ENCODE measurements around the gene TSPYL1. TPM values are rescaled to one million over a fixed set of nuclear protein-coding genes. Genes with fewer than 3 reads are reported as not detected.

TSPYL1 gene
- total RNA-seq, 1 experiment from 2014 or later: 73.1 TPM

- ChIA-PET CTCF (interaction anchor here (0.6 kb wide), 1 partner anchor 202 kb away, joined by 4 read pairs; no protein-coding TSS in a partner anchor), POLR2A (ENCODE audit: unreplicated experiment) (interaction anchor here (0.9 kb wide), 1 partner anchor 16 kb away, joined by 8 read pairs; no protein-coding TSS in a partner anchor)
- TF ChIP-seq EZH2 (IDR thresholded peaks at IDR 0.05; ENCODE audit: low read depth): no peak
- TF ChIP-seq, protein P1, sequence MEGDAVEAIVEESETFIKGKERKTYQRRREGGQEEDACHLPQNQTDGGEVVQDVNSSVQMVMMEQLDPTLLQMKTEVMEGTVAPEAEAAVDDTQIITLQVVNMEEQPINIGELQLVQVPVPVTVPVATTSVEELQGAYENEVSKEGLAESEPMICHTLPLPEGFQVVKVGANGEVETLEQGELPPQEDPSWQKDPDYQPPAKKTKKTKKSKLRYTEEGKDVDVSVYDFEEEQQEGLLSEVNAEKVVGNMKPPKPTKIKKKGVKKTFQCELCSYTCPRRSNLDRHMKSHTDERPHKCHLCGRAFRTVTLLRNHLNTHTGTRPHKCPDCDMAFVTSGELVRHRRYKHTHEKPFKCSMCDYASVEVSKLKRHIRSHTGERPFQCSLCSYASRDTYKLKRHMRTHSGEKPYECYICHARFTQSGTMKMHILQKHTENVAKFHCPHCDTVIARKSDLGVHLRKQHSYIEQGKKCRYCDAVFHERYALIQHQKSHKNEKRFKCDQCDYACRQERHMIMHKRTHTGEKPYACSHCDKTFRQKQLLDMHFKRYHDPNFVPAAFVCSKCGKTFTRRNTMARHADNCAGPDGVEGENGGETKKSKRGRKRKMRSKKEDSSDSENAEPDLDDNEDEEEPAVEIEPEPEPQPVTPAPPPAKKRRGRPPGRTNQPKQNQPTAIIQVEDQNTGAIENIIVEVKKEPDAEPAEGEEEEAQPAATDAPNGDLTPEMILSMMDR (conservative IDR thresholded peaks at IDR 0.05): no peak
- H3K36me3 ChIP-seq (ENCODE audit: low read depth): 0 out of 2 replicates have a peak, but pooled peaks cover 4% of the 10 kb centered on the region
- peaks cover 39% of the 10 kb centered on the region for H3K4me1 ChIP-seq (replicated peaks; ENCODE audit: insufficient read depth)
- H3F3A ChIP-seq (ENCODE audit: insufficient read depth, low read depth): no peaks in the 10 kb centered on the region
- BruUV-seq (replicated peaks): no TSS peak
- no peak for DNase-seq
- no peaks in the 10 kb centered on the region for H3K27me3 ChIP-seq (ENCODE audit: insufficient read depth, low read depth)
- no peak overlapping the region for H3K27ac ChIP-seq
- no peaks in the 10 kb centered on the region for H3K9me3 ChIP-seq (ENCODE audit: insufficient read depth, low read depth)
- no peaks in the 10 kb centered on the region for H3K9me2 ChIP-seq (ENCODE audit: insufficient read depth)
- intact Hi-C loops (cut with micrococcal nuclease; ENCODE audit: unreplicated experiment): no loop called here
- H2AFZ ChIP-seq: no peak overlapping the region
- peak overlapping the region; percentile 82; the same call in 1 of the 2 replicates for H3K4me3 ChIP-seq
- H3K4me2 ChIP-seq: peak overlapping the region; percentile 94
- H4K20me1 ChIP-seq (ENCODE audit: insufficient read depth): no peaks in the 10 kb centered on the region
- peaks cover 41% of the 10 kb centered on the region for H3K79me2 ChIP-seq (ENCODE audit: low read depth)
Observed at GRCh38 chr6:116255246-116255800, 24.4 kb downstream of the TSPYL1 start.

- CTCF ChIA-PET: interaction anchor here (0.6 kb wide), 1 partner anchor 202 kb away, joined by 4 read pairs; no protein-coding TSS in a partner anchor
- H3K4me3 ChIP-seq: peak overlapping the region; percentile 82
- H3K9me2 ChIP-seq (ENCODE audit: insufficient read depth): no peaks in the 10 kb centered on the region
- TF ChIP-seq EZH2 (IDR thresholded peaks at IDR 0.05; ENCODE audit: low read depth): no peak
- TF ChIP-seq, protein P1 (conservative IDR thresholded peaks at IDR 0.05): no peak
- peaks cover 45% of the 10 kb centered on the region for H3K4me1 ChIP-seq (replicated peaks; ENCODE audit: insufficient read depth)
- H2AFZ ChIP-seq: peak overlapping the region; percentile 97
- no peaks in the 10 kb centered on the region for H3K27me3 ChIP-seq (ENCODE audit: insufficient read depth, low read depth)
- H3K9me3 ChIP-seq (ENCODE audit: insufficient read depth, low read depth): no peaks in the 10 kb centered on the region
- peaks cover 41% of the 10 kb centered on the region for H3K79me2 ChIP-seq (ENCODE audit: low read depth)
- H3K4me2 ChIP-seq: peak overlapping the region; percentile 94
- BruUV-seq (replicated peaks): TSS peak; percentile 74
- intact Hi-C loops (cut with micrococcal nuclease; ENCODE audit: unreplicated experiment): loop anchor here (1.0 kb wide), 1 partner anchor 25 kb away; the partner anchor contains the start of gene TSPYL1
- no peak for DNase-seq
- POLR2A ChIA-PET (ENCODE audit: unreplicated experiment): interaction anchor here (0.6 to 0.9 kb wide), 3 partner anchors 11 to 136 kb away, joined by 3 to 8 read pairs (median 5); no protein-coding TSS in a partner anchor
- H3K36me3 ChIP-seq (ENCODE audit: low read depth): 0 out of 2 replicates have a peak, but pooled peaks cover 4% of the 10 kb centered on the region
- no peaks in the 10 kb centered on the region for H3F3A ChIP-seq (ENCODE audit: insufficient read depth, low read depth)
- peak overlapping the region; percentile 77 for H3K27ac ChIP-seq
- H4K20me1 ChIP-seq (ENCODE audit: insufficient read depth): no peaks in the 10 kb centered on the region
Observed at GRCh38 chr6:116254297-116255056, 25.3 kb downstream of the TSPYL1 start.

DNA sequence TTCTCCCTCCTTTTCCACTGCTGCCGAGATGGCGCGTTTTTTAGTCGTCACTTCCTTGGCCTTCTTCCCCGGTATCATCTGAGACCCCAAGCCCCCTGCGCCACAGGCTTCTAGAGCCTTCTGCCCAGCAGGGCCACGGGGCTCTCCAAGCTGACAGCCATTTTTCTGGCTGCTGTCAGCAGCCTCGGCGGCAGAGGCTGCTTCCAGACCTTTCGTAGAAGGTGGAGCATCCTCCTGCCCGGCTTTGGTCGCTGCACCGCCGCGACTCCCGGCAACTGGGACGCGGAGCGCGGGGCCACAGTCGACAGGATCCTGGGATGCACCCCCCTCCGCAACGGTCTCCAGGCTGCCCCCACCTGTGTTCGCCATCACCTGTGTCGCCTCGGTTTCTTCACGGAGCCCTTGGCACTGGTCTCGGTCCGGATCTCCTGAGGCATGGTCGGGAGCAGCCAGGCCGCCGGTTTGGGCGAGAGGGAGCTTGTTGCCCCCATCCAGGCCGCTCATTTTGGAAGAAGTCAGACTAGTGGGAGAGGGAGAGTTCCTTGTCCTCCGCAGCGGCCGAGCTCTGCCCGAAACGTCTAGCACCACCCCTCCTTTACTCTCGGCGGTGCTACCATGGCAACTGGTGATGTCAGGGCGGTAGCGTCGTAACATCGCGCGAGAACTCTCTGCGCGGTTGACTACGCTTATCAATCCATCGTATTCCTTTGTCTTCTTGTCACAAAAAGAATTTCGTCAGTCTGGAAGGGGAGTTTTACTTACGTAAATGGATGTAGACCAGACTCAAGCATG lies 26.0 kb downstream of the TSPYL1 start, which contains the start of gene TSPYL4:
Gene TSPYL4, minus strand, starts transcription at position 571 of the 792 bp plus-strand sequence. Its CDS starts 67 bp downstream, at position 504.
- H3K79me2 ChIP-seq (ENCODE audit: low read depth): peaks cover 41% of the 10 kb centered on the region
- 0 out of 2 replicates have a peak, but pooled peaks cover 4% of the 10 kb centered on the region for H3K36me3 ChIP-seq (ENCODE audit: low read depth)
- no peaks in the 10 kb centered on the region for H3F3A ChIP-seq (ENCODE audit: insufficient read depth, low read depth)
- H3K27me3 ChIP-seq (ENCODE audit: insufficient read depth, low read depth): no peaks in the 10 kb centered on the region
- BruUV-seq (replicated peaks): no TSS peak
- peaks cover 46% of the 10 kb centered on the region for H3K4me1 ChIP-seq (replicated peaks; ENCODE audit: insufficient read depth)
- peak within 1 kb of the TSS; percentile 97 for H2AFZ ChIP-seq
- intact Hi-C loops (cut with micrococcal nuclease; ENCODE audit: unreplicated experiment): loop anchor here (1.0 kb wide), 1 partner anchor 26 kb away; the partner anchor contains the start of gene TSPYL1
- peak within 1 kb of the TSS; percentile 77 for H3K27ac ChIP-seq
- no peaks in the 10 kb centered on the region for H3K9me3 ChIP-seq (ENCODE audit: insufficient read depth, low read depth)
- peak within 1 kb of the TSS; percentile 94 for H3K4me2 ChIP-seq
- H3K9me2 ChIP-seq (ENCODE audit: insufficient read depth): no peaks in the 10 kb centered on the region
- peak within 1 kb of the TSS; percentile 82 for H3K4me3 ChIP-seq
- no peaks in the 10 kb centered on the region for H4K20me1 ChIP-seq (ENCODE audit: insufficient read depth)
- TF ChIP-seq EZH2 (IDR thresholded peaks at IDR 0.05; ENCODE audit: low read depth): no peak
- TF ChIP-seq, protein P1 (conservative IDR thresholded peaks at IDR 0.05): no peak
- peak; percentile 87 to 95 for DNase-seq
- ChIA-PET POLR2A (ENCODE audit: unreplicated experiment) (no interaction called here), CTCF (no interaction called here)
